H9 (cell line): Measurements from ENCODE around the gene TTC27. TPM values are rescaled to one million over a fixed set of nuclear protein-coding genes. Genes with fewer than 3 reads are reported as not detected.

ENCODE experiments used
- DNase-seq: peaks from one replicate; pipeline ENCODE4 v3.0.0-alpha.2; 2017
- H2AFZ ChIP-seq: one replicate; pipeline ENCODE4 v1.6.1; 2013; ENCODE audit warnings: mild to moderate bottlenecking, low read length, control low read depth, moderate library complexity
- H2AK5ac ChIP-seq: 2 replicates; pipeline ENCODE4 v1.6.1; 2013; ENCODE audit warnings: low read length, control low read depth, mixed read lengths; ENCODE audit not compliant: insufficient read length
- H2BK120ac ChIP-seq: one replicate; pipeline ENCODE4 v1.6.1; 2013; ENCODE audit warnings: low read depth, mild to moderate bottlenecking, low read length, control low read depth, inconsistent platforms; ENCODE audit not compliant: poor library complexity, severe bottlenecking
- H2BK12ac ChIP-seq: 2 replicates; pipeline ENCODE4 v1.6.1; 2013; ENCODE audit warnings: low read length, control low read depth, mixed read lengths, low read depth; ENCODE audit not compliant: insufficient read length
- H2BK15ac ChIP-seq: 2 replicates; pipeline ENCODE4 v1.6.1; 2013; ENCODE audit warnings: low read depth, low read length, control low read depth
- H2BK20ac ChIP-seq: one replicate; pipeline ENCODE4 v1.6.1; 2013; ENCODE audit warnings: low read depth, mild to moderate bottlenecking, low read length, control low read depth, inconsistent platforms; ENCODE audit not compliant: poor library complexity, severe bottlenecking
- H2BK5ac ChIP-seq: 2 replicates; pipeline ENCODE4 v1.6.1; 2013; ENCODE audit warnings: low read length, control low read depth, mixed read lengths; ENCODE audit not compliant: insufficient read length
- H3K14ac ChIP-seq: 2 replicates; pipeline ENCODE4 v1.6.1; 2013; ENCODE audit warnings: low read length, control low read depth; ENCODE audit not compliant: insufficient read depth
- H3K18ac ChIP-seq: 2 replicates; pipeline ENCODE4 v1.6.1; 2013; ENCODE audit warnings: low read depth, mild to moderate bottlenecking, mixed read lengths, low read length, control low read depth; ENCODE audit not compliant: insufficient read length
- H3K23ac ChIP-seq: 2 replicates; pipeline ENCODE4 v1.6.1; 2013; ENCODE audit warnings: low read length, control low read depth, mixed read lengths, low read depth; ENCODE audit not compliant: insufficient read length
- H3K23me2 ChIP-seq: 2 replicates; pipeline ENCODE4 v1.6.1; 2013; ENCODE audit warnings: low read depth, mild to moderate bottlenecking, mixed read lengths, low read length, control low read depth; ENCODE audit not compliant: insufficient read length, poor library complexity, severe bottlenecking
- H3K27ac ChIP-seq: 2 replicates; pipeline ENCODE4 v1.5.1; 2013; ENCODE audit warnings: low read length, control low read depth, mixed read lengths, low read depth; ENCODE audit not compliant: insufficient read length
- H3K27me3 ChIP-seq: 2 replicates; pipeline ENCODE4 v1.6.1; 2013; ENCODE audit warnings: low read length, control low read depth, inconsistent platforms; ENCODE audit not compliant: insufficient read depth
- H3K4ac ChIP-seq: 2 replicates; pipeline ENCODE4 v1.6.1; 2013; ENCODE audit warnings: low read depth, mild to moderate bottlenecking, control low read depth, inconsistent platforms, low read length, moderate library complexity
- H3K4me1 ChIP-seq: 2 replicates; pipeline ENCODE4 v1.6.1; 2013; ENCODE audit warnings: low read length, control low read depth, inconsistent platforms; ENCODE audit not compliant: insufficient read depth
- H3K4me2 ChIP-seq: 2 replicates; pipeline ENCODE4 v1.6.1; 2013; ENCODE audit warnings: low read length, control low read depth, mixed read lengths; ENCODE audit not compliant: insufficient read length, insufficient read depth
- H3K56ac ChIP-seq: 2 replicates; pipeline ENCODE4 v1.6.1; 2013; ENCODE audit warnings: low read depth, mild to moderate bottlenecking, mixed read lengths, low read length, control low read depth; ENCODE audit not compliant: insufficient read length
- H3K79me1 ChIP-seq: 2 replicates; pipeline ENCODE4 v1.6.1; 2013; ENCODE audit warnings: low read depth, mild to moderate bottlenecking, moderate library complexity, low read length, control low read depth, inconsistent platforms; ENCODE audit not compliant: insufficient read depth, poor library complexity, severe bottlenecking
- H3K79me2 ChIP-seq: 2 replicates; pipeline ENCODE4 v1.6.1; 2013; ENCODE audit warnings: low read length, control low read depth, inconsistent platforms; ENCODE audit not compliant: insufficient read depth
- H3K9ac ChIP-seq: 2 replicates; pipeline ENCODE4 v1.6.1; 2013; ENCODE audit warnings: low read length, control low read depth, mixed read lengths; ENCODE audit not compliant: insufficient read length; ENCODE audit errors: extremely low read depth
- H3K9me3 ChIP-seq: one replicate; pipeline ENCODE4 v1.6.1; 2013; ENCODE audit warnings: low read depth, low read length, inconsistent platforms; ENCODE audit not compliant: control insufficient read depth
- H3T11ph ChIP-seq: one replicate; pipeline ENCODE4 v1.6.1; 2013; ENCODE audit warnings: mild to moderate bottlenecking, low read length, control low read depth, inconsistent platforms
- H4K20me1 ChIP-seq: one replicate; pipeline ENCODE4 v1.6.1; 2013; ENCODE audit not compliant: control insufficient read depth, insufficient read length, insufficient read depth
- H4K5ac ChIP-seq: 2 replicates; pipeline ENCODE4 v1.6.1; 2013; ENCODE audit warnings: low read depth, mild to moderate bottlenecking, mixed read lengths, low read length, control low read depth; ENCODE audit not compliant: insufficient read length
- H4K8ac ChIP-seq: replicated peaks from 2 replicates; pipeline ENCODE4 v1.6.1; 2013; ENCODE audit warnings: low read length, control low read depth, mixed read lengths, low read depth; ENCODE audit not compliant: insufficient read length
- H4K91ac ChIP-seq: 2 replicates; pipeline ENCODE4 v1.6.1; 2013; ENCODE audit warnings: low read depth, mild to moderate bottlenecking, moderate library complexity, mixed read lengths, low read length, control low read depth; ENCODE audit not compliant: insufficient read length
- H3K27ac Mint-ChIP-seq, 3 experiments: 2 replicates in 2 of 3; 3 replicates in 1 of 3; pipeline ENCODE4 v1.8.0; 2020 to 2021; ENCODE audit warnings: mixed read lengths in 3 of 3, mild to moderate bottlenecking in 1 of 3, moderate library complexity in 1 of 3
- H3K27me3 Mint-ChIP-seq: 2 replicates; pipeline ENCODE4 v1.8.0; 2021; ENCODE audit warnings: low read depth, mild to moderate bottlenecking, moderate library complexity, mixed read lengths
- H3K36me3 Mint-ChIP-seq, 3 experiments: 2 replicates in 2 of 3; 3 replicates in 1 of 3; pipeline ENCODE4 v1.8.0; 2020 to 2021; ENCODE audit warnings: low read depth in 3 of 3, mixed read lengths in 3 of 3; ENCODE audit not compliant: insufficient read depth in 1 of 3
- H3K4me1 Mint-ChIP-seq, 2 experiments: 2 replicates each; pipeline ENCODE4 v1.8.0; 2020; ENCODE audit warnings: mixed read lengths in 2 of 2
- H3K4me3 Mint-ChIP-seq, 2 experiments: 2 replicates in 1 of 2; 3 replicates in 1 of 2; pipeline ENCODE4 v1.8.0; 2020 to 2021; ENCODE audit warnings: mild to moderate bottlenecking in 2 of 2, mixed read lengths in 2 of 2, moderate library complexity in 1 of 2
- H3K9me3 Mint-ChIP-seq, 2 experiments: 2 replicates in 1 of 2; 3 replicates in 1 of 2; pipeline ENCODE4 v1.8.0; 2020; ENCODE audit warnings: mild to moderate bottlenecking in 2 of 2, mixed read lengths in 2 of 2, moderate library complexity in 1 of 2
- WGBS: extraction: QIAGEN DNeasy Blood & Tissue Kit; methylation state at CpG from one replicate; pipeline ENCODE4 v1.1.7; 2013; ENCODE audit warnings: missing lambda C conversion rate, low lambda C conversion rate, mixed read lengths; ENCODE audit not compliant: insufficient read length; ENCODE audit errors: extremely low coverage; 5-methylcytosine and 5-hydroxymethylcytosine counted together
- total RNA-seq: library from RNA; stranded (reverse); gene quantifications from 2 replicates; pipeline ENCODE4 v1.2.1, GENCODE V29; 2021
- TF ChIP-seq, protein P1 (sequence below): fragments of 200-600 bp; sonication (generic); conservative IDR thresholded peaks from 3 replicates; pipeline ENCODE4 v1.8.0; 2021; ENCODE audit warnings: antibody characterized with exemption, mild to moderate bottlenecking

TTC27 gene
- total RNA-seq, 1 experiment from 2014 or later, result 26.0 TPM

DNA sequence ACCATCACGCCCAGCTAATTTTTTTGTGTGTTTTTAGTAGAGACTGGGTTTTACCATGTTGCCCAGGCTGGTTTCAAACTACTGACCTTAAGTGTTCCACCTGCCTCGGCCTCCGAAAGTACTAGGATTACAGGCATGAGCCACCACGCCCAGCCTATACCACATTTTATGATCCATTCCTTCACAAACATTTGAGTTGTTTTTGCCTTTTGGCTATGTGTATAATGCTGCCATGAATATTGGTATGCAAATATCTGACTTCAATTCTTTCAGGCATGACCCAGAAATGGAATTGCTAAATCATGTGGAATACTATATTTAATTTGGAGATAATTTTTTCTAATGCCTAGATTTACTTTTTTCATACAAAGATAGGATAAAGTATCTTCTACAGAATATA is 68.6 kb downstream of the TTC27 start:
- no peak overlapping the region for H3K27ac ChIP-seq
- H2BK5ac ChIP-seq, result no peak overlapping the region
- TF ChIP-seq, protein P1, sequence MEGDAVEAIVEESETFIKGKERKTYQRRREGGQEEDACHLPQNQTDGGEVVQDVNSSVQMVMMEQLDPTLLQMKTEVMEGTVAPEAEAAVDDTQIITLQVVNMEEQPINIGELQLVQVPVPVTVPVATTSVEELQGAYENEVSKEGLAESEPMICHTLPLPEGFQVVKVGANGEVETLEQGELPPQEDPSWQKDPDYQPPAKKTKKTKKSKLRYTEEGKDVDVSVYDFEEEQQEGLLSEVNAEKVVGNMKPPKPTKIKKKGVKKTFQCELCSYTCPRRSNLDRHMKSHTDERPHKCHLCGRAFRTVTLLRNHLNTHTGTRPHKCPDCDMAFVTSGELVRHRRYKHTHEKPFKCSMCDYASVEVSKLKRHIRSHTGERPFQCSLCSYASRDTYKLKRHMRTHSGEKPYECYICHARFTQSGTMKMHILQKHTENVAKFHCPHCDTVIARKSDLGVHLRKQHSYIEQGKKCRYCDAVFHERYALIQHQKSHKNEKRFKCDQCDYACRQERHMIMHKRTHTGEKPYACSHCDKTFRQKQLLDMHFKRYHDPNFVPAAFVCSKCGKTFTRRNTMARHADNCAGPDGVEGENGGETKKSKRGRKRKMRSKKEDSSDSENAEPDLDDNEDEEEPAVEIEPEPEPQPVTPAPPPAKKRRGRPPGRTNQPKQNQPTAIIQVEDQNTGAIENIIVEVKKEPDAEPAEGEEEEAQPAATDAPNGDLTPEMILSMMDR, result no peak
- no peak overlapping the region for H3K9ac ChIP-seq
- H2BK120ac ChIP-seq, result no peak overlapping the region
- H3K4me1 ChIP-seq, result peaks cover 3% of the 10 kb centered on the region
- H4K91ac ChIP-seq, result no peak overlapping the region
- H3K23ac ChIP-seq, result no peak overlapping the region
- H4K5ac ChIP-seq, result no peak overlapping the region
- no peaks in the 10 kb centered on the region for H3K79me2 ChIP-seq
- no peak overlapping the region for H2BK15ac ChIP-seq
- no peaks in the 10 kb centered on the region for H3K27me3 ChIP-seq
- no peaks in the 10 kb centered on the region for H4K20me1 ChIP-seq
- no peaks in the 10 kb centered on the region for H3K9me3 ChIP-seq
- H3K79me1 ChIP-seq, result no peaks in the 10 kb centered on the region
- H3K4me2 ChIP-seq, result no peak overlapping the region
- DNase-seq, result no peak
- no peak overlapping the region for H4K8ac ChIP-seq
- Mint-ChIP-seq H3K27me3 (no peaks in the 10 kb centered on the region), H3K27ac (no peak overlapping the region; a peak in 1 of 7 replicates), H3K4me1 (peaks cover 10 to 14% of the 10 kb centered on the region in 2 experiments), H3K4me3 (no peak overlapping the region), H3K9me3 (no peaks in the 10 kb centered on the region), H3K36me3 (no peaks in the 10 kb centered on the region)
- no peak overlapping the region for H3K14ac ChIP-seq
- H2BK12ac ChIP-seq, result no peak overlapping the region
- no peak overlapping the region for H3K18ac ChIP-seq
- WGBS, result no CpG with 5 or more reads among the region's 4 CpGs
- no peak overlapping the region for H3K4ac ChIP-seq
- no peak overlapping the region for H2AK5ac ChIP-seq
- H2BK20ac ChIP-seq, result no peak overlapping the region
- no peak overlapping the region for H3T11ph ChIP-seq
- no peak overlapping the region for H2AFZ ChIP-seq
- no peaks in the 10 kb centered on the region for H3K23me2 ChIP-seq
- no peak overlapping the region for H3K56ac ChIP-seq
